ENCODE results near the gene SIT1. TPM values are rescaled to one million over a fixed set of nuclear protein-coding genes. Genes with fewer than 3 reads are reported as not detected.

The SIT1 gene
- polyA plus RNA-seq, 4 donors, result 0.28 to 0.43 (median 0.35) TPM

DNA sequence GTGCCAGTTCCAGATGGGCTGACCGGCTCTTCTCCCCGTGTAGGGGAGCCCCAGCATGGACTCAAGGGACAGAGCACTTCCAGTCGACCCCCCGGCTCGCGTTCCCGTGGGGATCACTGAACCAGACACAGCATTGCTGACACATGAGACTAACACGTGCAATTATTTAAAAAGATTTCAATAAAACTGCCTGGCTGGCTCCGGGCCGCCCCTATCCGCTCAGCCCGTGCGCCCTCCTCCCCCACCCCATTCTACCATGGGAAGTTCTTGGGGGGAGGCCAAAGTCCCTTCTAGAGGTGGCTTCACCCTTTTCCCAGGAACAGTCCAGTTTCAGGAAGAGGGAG lies 40.9 kb downstream of the SIT1 start:
- no peak for DNase-seq (ENCODE audit: low read depth in 4 of 4, low spot score in 3 of 4)

DNA sequence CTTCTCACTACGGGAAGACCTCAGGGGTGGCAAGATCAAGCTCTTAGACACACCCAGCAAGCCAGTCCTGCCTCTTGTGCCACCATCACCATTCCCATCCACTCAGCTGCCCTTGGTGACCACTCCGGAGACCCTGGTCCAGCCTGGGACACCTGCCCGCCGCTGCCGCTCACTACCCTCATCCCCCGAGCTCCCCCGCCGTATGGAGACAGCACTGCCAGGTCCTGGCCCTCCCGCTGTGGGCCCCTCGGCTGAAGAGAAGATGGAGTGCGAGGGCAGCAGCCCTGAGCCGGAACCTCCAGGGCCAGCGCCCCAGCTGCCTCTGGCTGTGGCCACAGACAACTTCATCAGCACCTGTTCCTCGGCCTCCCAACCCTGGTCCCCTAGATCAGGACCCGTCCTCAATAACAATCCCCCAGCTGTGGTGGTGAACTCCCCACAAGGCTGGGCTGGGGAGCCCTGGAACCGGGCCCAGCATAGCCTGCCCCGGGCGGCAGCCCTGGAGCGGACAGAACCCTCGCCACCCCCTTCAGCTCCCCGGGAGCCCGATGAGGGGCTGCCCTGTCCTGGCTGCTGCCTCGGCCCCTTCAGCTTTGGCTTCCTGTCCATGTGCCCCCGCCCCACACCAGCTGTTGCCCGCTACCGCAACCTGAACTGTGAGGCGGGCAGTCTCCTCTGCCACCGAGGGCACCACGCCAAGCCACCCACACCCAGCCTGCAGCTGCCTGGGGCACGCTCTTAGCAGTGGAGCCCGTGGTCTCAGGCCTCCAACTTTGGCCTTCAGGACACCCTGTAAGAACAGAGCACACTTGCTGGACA lies 41.5 kb downstream of the SIT1 start:
- no peak for DNase-seq (ENCODE audit: low read depth in 4 of 4, low spot score in 3 of 4)

DNA sequence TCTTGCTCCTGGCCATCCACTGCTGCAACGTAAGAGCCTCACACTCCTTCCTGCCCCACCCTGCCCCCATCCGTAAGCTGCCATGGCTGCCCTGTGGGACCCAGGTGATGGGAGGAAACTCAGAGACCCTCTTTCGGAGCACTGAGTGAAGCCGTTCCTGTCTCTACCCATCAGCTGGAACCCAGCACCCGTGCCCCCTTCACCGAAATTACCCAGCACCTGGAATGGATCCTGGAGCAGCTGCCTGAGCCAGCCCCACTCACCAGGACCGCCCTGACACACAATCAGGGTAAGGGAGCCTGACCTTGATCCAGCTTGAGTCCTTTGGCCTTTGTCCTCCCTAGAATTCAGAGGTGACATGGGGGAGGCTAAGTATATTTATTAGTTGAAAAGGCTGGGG lies 42.5 kb downstream of the SIT1 start:
- DNase-seq (ENCODE audit: low read depth in 4 of 4, low spot score in 3 of 4), result no peak

DNA sequence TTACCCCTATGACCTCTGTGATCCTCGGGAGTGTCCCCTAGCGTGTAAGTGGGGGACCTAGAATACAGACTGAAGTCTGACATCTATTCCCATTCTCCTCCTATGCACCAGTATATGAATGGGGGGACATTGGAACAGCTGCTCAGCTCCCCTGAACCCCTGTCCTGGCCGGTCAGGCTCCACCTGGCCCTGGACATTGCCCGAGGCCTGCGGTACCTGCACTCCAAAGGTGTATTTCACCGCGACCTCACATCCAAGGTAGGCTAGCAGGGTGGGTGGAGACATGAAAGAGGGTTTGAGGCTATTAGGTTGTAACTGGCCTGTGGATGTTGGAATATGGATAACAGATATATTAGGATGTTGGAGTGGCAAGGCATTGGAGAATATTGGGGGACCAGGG lies 44.0 kb downstream of the SIT1 start:
- DNase-seq (ENCODE audit: low read depth in 4 of 4, low spot score in 3 of 4), result no peak

DNA sequence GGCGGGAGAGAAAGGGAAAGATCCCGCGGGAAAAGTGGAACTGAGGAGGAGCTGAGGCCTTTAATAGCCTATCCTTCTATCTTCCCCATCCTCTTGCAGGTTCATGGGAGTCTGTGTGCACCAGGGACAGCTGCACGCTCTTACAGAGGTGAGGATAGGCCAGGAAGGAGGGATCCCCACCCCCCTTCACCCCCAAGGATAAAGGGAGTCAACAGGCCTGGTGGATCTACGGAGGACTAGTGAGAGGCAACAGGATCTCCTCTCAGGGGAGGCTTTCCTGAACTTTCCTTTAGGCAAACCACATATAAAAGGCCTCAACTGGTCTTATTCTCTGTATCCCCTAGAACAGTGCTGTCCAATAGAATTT lies 44.6 kb downstream of the SIT1 start:
- no peak for DNase-seq (ENCODE audit: low read depth in 4 of 4, low spot score in 3 of 4)

DNA sequence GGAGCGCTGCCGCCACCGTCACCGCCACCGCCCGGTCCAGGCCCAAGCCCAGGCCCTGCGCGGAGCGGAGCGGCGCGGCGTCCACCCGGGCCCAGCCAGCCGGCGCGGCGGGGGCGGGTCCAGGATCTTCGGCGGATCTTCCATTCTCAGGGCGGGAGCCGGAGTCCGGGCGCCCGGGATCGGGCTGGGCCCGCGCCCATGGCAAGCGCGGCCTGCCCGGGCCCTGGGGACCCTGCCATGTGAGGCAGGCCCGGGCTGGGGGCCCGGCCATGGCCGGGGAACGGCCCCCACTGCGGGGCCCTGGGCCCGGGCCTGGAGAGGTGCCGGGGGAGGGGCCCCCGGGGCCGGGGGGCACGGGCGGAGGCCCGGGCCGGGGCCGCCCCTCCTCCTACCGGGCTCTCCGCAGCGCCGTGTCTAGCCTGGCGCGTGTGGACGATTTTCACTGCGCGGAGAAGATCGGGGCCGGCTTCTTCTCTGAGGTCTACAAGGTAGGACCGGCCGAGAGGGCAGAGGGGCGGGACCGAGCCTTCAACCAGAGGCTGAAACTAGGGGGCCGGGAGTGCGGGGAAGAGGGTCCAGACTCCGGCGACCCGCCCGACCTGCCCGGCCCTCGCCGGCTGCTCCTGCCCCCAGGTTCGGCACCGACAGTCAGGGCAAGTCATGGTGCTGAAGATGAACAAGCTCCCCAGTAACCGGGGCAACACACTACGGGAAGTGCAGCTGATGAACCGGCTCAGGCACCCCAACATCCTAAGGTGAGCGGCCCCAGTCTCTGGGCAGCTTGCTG lies 45.2 kb downstream of the SIT1 start:
- no peak for DNase-seq (ENCODE audit: low read depth in 4 of 4, low spot score in 3 of 4)

DNA sequence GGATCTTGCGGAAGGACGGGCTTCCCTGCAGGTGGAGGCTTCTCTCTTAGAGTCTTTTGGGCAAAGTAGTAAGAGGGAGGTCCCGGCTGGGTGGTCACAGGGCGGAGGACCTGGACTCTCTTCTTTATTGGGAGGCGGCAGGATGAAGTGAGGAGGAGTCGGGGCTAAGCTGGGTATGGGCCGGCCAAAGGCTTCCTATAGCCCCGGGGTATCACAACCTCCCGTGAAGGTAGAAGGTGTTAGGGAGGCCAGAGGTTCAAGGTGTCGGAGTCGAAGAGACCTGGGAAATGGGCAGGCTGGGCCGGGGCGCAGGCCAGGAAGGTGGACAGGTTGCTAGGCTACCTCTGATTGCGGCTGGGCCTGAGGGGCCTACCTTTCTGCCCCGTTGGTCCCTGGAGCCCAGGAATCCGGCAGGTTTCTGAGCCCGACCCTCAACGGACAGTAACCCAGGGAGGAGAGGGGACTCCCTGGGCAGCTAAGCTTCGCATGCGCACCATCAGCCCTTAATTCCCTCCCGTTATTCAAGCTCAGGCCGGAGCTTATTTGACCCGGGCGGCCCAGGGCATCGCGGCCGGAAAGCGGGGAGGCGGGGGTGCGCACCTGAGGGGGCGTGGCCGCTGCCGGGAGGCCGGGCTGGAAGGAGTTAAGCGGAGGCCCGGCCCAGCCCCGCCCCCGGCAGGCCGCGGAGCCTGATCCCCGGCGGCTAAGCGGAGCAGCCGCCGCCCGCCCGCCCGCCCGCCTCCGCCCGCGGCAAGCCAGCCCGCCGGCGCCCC lies 46.0 kb downstream of the SIT1 start, which contains the start of gene TESK1:
TSS of gene TESK1 (plus strand) at position 685 of the 773 bp plus-strand sequence. CDS start 358 bp downstream, outside the sequence.
- peak in 3 of 4 donors; percentile 39 to 51 (median 45) for DNase-seq (ENCODE audit: low read depth in 4 of 4, low spot score in 3 of 4)

DNA sequence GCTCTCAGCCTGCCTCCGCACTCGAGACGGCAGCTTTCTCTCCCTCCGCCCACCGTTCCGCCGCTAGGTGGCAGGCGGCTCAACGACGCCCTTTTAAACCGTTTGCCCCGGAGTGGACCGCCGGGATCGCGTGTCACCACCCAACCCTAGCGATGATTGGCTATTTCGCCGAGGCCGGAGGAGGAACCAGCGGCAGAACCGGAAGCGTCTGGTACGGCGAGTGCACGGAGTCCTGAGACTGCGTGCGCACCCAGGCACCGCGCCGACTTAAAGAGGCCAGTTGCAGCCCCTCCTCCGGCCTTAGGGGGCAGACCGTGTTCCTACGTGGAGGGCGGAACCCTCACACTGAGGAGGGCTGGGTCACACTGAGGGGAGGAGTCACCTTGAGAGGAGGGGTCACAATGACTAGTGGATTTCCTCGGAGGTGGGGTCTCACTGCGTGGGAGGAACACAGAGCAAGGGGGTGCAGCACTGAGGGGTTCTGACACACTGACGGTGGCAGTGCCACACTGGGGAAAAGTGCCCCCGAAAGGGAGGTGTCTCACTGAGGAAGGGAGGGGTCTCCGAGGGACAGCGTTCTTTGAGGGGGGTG lies 46.6 kb downstream of the SIT1 start:
- DNase-seq (ENCODE audit: low read depth in 4 of 4, low spot score in 3 of 4), result peak; percentile 99 to 100 (median 99)

DNA sequence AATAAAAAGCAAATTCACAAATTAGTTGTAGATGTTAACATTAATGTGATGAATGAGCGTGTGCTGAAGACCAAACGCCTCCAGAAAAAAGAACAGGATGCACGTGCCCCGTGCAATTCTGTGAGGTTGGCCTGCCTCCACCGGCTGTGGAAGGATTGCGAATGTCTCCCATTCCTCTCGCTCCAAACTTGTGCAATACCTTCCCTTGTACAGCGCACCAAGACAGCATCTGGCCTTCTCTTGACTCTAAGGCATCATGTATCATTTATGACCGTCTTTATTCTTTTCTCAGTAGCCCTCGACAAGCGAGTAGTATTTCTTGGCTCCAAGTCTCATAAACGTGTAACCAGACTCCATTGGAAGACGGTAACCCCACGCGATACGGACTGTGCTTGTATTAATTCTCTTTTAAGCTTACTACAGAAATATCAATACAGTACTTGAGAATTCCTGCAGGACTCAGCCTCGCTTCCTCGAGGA lies 47.2 kb downstream of the SIT1 start:
- no peak for DNase-seq (ENCODE audit: low read depth in 4 of 4, low spot score in 3 of 4)

DNA sequence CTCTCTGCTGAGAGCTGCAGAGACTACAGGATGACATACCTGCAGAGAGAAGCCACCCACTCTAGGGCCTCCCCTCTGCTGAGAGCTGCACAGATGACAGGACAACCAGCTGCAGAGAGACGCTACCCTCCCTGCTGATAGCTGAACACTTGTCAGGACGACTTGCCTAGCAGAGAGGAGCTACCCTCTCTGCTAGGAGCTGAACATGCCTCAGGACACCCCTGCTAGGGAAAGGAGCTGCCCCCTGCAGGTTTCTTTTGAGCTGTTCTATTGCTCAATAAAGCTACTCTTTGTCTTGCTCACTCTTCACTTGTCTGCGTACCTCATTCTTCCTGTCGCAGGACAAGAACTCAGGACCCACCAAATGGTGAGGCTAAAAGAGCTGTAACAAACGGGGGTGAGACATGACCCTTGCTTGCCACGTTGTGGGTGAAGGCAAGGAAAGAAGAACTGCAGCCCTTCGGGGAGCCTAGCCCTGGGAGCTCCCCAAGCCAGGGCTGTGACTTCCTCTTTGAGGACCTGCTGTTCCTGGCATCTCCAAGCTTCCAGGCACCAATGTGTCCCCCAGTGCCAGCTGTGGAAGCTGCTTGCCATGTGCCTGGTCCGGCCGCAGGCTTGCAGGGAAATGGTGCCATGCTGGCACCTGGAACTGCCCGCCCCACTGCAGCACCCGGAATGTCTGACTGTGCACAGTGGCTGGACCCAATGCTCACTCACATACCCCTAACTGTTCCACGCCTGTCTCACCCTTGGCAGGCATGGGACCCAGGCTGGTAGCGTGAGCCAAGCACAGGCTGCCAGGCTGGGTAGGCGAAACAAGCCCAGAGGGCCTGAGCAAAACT lies 50.7 kb downstream of the SIT1 start:
- no peak for DNase-seq (ENCODE audit: low read depth in 4 of 4, low spot score in 3 of 4)

Other genes with a start within 250 kb of the SIT1 start
- 10 to 100 TPM; 17.7 to 20.7 (median 19.2) TPM for gene RUSC2, start 160.8 kb downstream of the SIT1 start, polyA plus RNA-seq (ENCODE audit: insufficient read length in 4 of 4)
- 10 to 100 TPM; 34.4 to 44.0 (median 38.9) TPM for gene TESK1, start 45.7 kb downstream of the SIT1 start, polyA plus RNA-seq (ENCODE audit: insufficient read length in 4 of 4)
- 1 to 10 TPM; 2.5 to 3.3 (median 2.7) TPM for gene CD72, start 32.5 kb downstream of the SIT1 start, polyA plus RNA-seq (ENCODE audit: insufficient read length in 4 of 4)
- not detected for gene RMRP, start 7.1 kb upstream of the SIT1 start, polyA plus RNA-seq (ENCODE audit: insufficient read length in 4 of 4)
- gene CCDC107, start 7.4 kb upstream of the SIT1 start, polyA plus RNA-seq (ENCODE audit: insufficient read length in 4 of 4), result 10 to 100 TPM; 13.9 to 21.9 (median 17.4) TPM
- 1 to 10 TPM; 8.8 to 9.9 (median 9.2) TPM for gene ARHGEF39, start 14.3 kb upstream of the SIT1 start, polyA plus RNA-seq (ENCODE audit: insufficient read length in 4 of 4)
- under 1 TPM in 3 of 4 donors, not detected in 1; 0.20 to 0.61 (median 0.60) TPM for gene CA9, start 23.0 kb upstream of the SIT1 start, polyA plus RNA-seq (ENCODE audit: insufficient read length in 4 of 4)
- gene TPM2, start 39.0 kb upstream of the SIT1 start, polyA plus RNA-seq (ENCODE audit: insufficient read length in 4 of 4), result 100 to 1,000 TPM; 128 to 170 (median 161) TPM
- 100 to 1,000 TPM; 125 to 176 (median 153) TPM for gene TLN1, start 81.3 kb upstream of the SIT1 start, polyA plus RNA-seq (ENCODE audit: insufficient read length in 4 of 4)
- gene CREB3, start 81.7 kb upstream of the SIT1 start, polyA plus RNA-seq (ENCODE audit: insufficient read length in 4 of 4), result 10 to 100 TPM; 38.2 to 47.9 (median 40.8) TPM
- 100 to 1,000 TPM in 2 of 4 donors, 10 to 100 TPM in 2; 97.9 to 118 (median 103) TPM for gene GBA2, start 98.3 kb upstream of the SIT1 start, polyA plus RNA-seq (ENCODE audit: insufficient read length in 4 of 4)
- gene RGP1, start 98.4 kb upstream of the SIT1 start, polyA plus RNA-seq (ENCODE audit: insufficient read length in 4 of 4), result 10 to 100 TPM; 28.2 to 30.4 (median 28.7) TPM
- 1 to 10 TPM in 1 of 4 donors, not detected in 3; 2.2 TPM for gene MSMP, start 103.3 kb upstream of the SIT1 start, polyA plus RNA-seq (ENCODE audit: insufficient read length in 4 of 4)
- gene NPR2, start 140.7 kb upstream of the SIT1 start, polyA plus RNA-seq (ENCODE audit: insufficient read length in 4 of 4), result 10 to 100 TPM; 24.4 to 28.1 (median 26.0) TPM
- gene SPAG8, start 161.3 kb upstream of the SIT1 start, polyA plus RNA-seq (ENCODE audit: insufficient read length in 4 of 4), result 1 to 10 TPM; 4.7 to 6.7 (median 5.4) TPM
- gene HINT2, start 164.1 kb upstream of the SIT1 start, polyA plus RNA-seq (ENCODE audit: insufficient read length in 4 of 4), result 10 to 100 TPM; 53.7 to 66.4 (median 60.5) TPM
- gene FAM221B, start 177.8 kb upstream of the SIT1 start, polyA plus RNA-seq (ENCODE audit: insufficient read length in 4 of 4), result under 1 TPM in 3 of 4 donors, not detected in 1; 0.10 to 0.16 (median 0.13) TPM
- gene TMEM8B, start 178.3 kb upstream of the SIT1 start, polyA plus RNA-seq (ENCODE audit: insufficient read length in 4 of 4), result 10 to 100 TPM; 26.0 to 31.8 (median 30.0) TPM
- under 1 TPM in 1 of 4 donors, not detected in 3; 0.04 TPM for gene OR13J1, start 219.5 kb upstream of the SIT1 start, polyA plus RNA-seq (ENCODE audit: insufficient read length in 4 of 4)

Measured in right renal pelvis (tissue), 4 donors.